GM23338 (cell line): Measurements from ENCODE around the gene OOSP4A.

Experiments
- CREB1 ChIP-seq: fragments of 250-450 bp; sonication (Bioruptor Pico); IDR thresholded peaks from 2 replicates; pipeline ENCODE4 v1.5.0; 2020; ENCODE audit warnings: low read depth, mild to moderate bottlenecking, moderate library complexity
- EZH2 ChIP-seq: fragments of 200-600 bp; sonication (generic); IDR thresholded peaks from one replicate; pipeline ENCODE4 v1.8.0; 2017; ENCODE audit warnings: antibody characterized with exemption, mild to moderate bottlenecking, low read depth; ENCODE audit not compliant: unreplicated experiment
- EZH2phosphoT487 ChIP-seq: fragments of 200-600 bp; sonication (generic); IDR thresholded peaks from one replicate; pipeline ENCODE4 v1.8.1; 2018; ENCODE audit warnings: antibody characterized with exemption; ENCODE audit not compliant: unreplicated experiment
- JUNB ChIP-seq: IDR thresholded peaks from one replicate; pipeline ENCODE4 v1.6.1; 2016; ENCODE audit warnings: antibody characterized with exemption; ENCODE audit not compliant: unreplicated experiment
- NANOG ChIP-seq: IDR thresholded peaks from 2 replicates; pipeline ENCODE4 v1.6.1; 2016; ENCODE audit warnings: antibody characterized with exemption, borderline replicate concordance
- POLR2AphosphoS5 ChIP-seq: IDR thresholded peaks from 2 replicates; pipeline ENCODE4 v1.6.1; 2016; ENCODE audit warnings: antibody characterized with exemption, low read depth
- REST ChIP-seq: IDR thresholded peaks from one replicate; pipeline ENCODE4 v1.6.1; 2018; ENCODE audit warnings: antibody characterized with exemption; ENCODE audit not compliant: unreplicated experiment
- ZNF114 ChIP-seq: fragments of 250-450 bp; sonication (Bioruptor Pico); IDR thresholded peaks from 2 replicates; pipeline ENCODE4 v1.5.0; 2020; ENCODE audit warnings: mild to moderate bottlenecking, moderate library complexity
- ZNF331 ChIP-seq: fragments of 250-450 bp; sonication (Bioruptor Pico); IDR thresholded peaks from 2 replicates; pipeline ENCODE4 v1.5.0; 2020; ENCODE audit warnings: low read depth, mild to moderate bottlenecking, moderate library complexity
- TF ChIP-seq, protein P1 (sequence below), 2 experiments: fragments of 200-600 bp in 1 of 2; sonication (generic) in 1 of 2; conservative IDR thresholded peaks; 2 replicates each; pipeline versions ENCODE4 v1.5.1 to v1.6.1; 2016 to 2017; ENCODE audit warnings: antibody characterized with exemption in 2 of 2, low read depth in 2 of 2, mild to moderate bottlenecking in 2 of 2, moderate library complexity in 1 of 2
- TF ChIP-seq, protein P2 (sequence below): IDR thresholded peaks from 2 replicates; pipeline ENCODE4 v1.6.1; 2016; ENCODE audit warnings: antibody characterized with exemption

DNA sequence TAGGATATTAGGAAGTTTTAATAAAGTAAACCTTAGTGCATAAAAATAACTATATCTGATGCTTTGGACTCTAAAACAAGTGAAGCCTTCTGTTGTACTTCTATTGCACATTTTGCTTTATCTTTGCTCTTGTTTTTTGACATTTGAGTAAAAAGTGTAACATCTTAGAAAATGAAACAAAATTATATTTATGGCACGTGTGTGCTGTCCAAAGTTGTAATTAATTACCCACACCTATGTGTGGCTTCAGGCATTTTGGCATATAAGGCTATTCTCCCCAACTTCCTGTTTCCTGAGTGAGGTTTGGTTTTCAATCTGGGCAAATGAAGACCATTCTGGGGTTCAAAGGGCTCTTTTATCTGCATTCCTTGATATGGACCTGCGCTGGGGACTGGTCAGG, 25.7 kb upstream of the OOSP4A start, which contains the start of gene OOSP1:
- no peak for TF ChIP-seq EZH2
- TF ChIP-seq, protein P1, sequence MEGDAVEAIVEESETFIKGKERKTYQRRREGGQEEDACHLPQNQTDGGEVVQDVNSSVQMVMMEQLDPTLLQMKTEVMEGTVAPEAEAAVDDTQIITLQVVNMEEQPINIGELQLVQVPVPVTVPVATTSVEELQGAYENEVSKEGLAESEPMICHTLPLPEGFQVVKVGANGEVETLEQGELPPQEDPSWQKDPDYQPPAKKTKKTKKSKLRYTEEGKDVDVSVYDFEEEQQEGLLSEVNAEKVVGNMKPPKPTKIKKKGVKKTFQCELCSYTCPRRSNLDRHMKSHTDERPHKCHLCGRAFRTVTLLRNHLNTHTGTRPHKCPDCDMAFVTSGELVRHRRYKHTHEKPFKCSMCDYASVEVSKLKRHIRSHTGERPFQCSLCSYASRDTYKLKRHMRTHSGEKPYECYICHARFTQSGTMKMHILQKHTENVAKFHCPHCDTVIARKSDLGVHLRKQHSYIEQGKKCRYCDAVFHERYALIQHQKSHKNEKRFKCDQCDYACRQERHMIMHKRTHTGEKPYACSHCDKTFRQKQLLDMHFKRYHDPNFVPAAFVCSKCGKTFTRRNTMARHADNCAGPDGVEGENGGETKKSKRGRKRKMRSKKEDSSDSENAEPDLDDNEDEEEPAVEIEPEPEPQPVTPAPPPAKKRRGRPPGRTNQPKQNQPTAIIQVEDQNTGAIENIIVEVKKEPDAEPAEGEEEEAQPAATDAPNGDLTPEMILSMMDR (conservative IDR thresholded peaks at IDR 0.05; ENCODE audit: low read depth in 2 of 2), result no peak
- no peak for TF ChIP-seq REST
- no peak for TF ChIP-seq EZH2phosphoT487
- TF ChIP-seq POLR2AphosphoS5, result no peak
- TF ChIP-seq CREB1 (CRISPR knock-in tag), result no peak
- TF ChIP-seq JUNB, result no peak
- no peak for TF ChIP-seq ZNF331 (CRISPR knock-in tag)
- TF ChIP-seq ZNF114 (CRISPR knock-in tag), result no peak
- no peak for TF ChIP-seq NANOG
- TF ChIP-seq, protein P2, sequence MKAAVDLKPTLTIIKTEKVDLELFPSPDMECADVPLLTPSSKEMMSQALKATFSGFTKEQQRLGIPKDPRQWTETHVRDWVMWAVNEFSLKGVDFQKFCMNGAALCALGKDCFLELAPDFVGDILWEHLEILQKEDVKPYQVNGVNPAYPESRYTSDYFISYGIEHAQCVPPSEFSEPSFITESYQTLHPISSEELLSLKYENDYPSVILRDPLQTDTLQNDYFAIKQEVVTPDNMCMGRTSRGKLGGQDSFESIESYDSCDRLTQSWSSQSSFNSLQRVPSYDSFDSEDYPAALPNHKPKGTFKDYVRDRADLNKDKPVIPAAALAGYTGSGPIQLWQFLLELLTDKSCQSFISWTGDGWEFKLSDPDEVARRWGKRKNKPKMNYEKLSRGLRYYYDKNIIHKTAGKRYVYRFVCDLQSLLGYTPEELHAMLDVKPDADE, result no peak
